Measurements from ENCODE around the gene OSBPL1A. TPM values are rescaled to one million over a fixed set of nuclear protein-coding genes. Genes with fewer than 3 reads are reported as not detected.

The OSBPL1A gene
- total and polyA plus RNA-seq, 3 donors from 2014 or later: 32.0 to 45.0 (median 43.8) TPM

- Histone ChIP-seq H3K36me3 (ENCODE audit: low read depth, missing control alignments) (no peaks in the 10 kb centered on the region), H3K9me3 (no peaks in the 10 kb centered on the region), H3K4me1 (peaks cover 3% of the 10 kb centered on the region), H3K27ac (no peak overlapping the region), H3K27me3 (no peaks in the 10 kb centered on the region), H3K4me3 (no peak overlapping the region)
- intact Hi-C loops (cut with DNase I; ENCODE audit: low total_unique reads): no loop called here
- TF ChIP-seq CTCF (IDR thresholded peaks at IDR 0.05) (no peak), POLR2A (IDR thresholded peaks at IDR 0.05) (no peak)
- DNase-seq: no peak
- WGBS, 2 donors: 59 to 88% methylated on average over 2 of the region's 2 CpGs
Observed at GRCh38 chr18:24273596-24273995, 124.0 kb downstream of the OSBPL1A start.

DNA sequence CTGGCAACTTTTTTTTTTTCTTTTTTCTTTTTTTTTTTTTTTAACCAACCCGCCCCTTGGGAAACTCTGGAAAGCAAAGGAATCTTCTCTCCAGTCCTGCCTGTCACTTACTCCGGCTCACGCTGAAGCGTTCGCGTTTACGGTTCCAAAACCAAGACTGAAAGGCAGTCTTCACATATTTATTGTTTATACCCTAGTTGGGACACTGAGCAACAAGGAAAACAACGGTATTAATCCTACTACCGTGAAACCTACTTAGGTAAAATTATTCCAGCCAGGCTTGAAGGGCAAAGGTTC is 125.4 kb downstream of the OSBPL1A start:
- WGBS, 2 donors: 1 to 2% methylated on average over 9 of the region's 9 CpGs
- no peak for DNase-seq
- H3K9me3 ChIP-seq: no peaks in the 10 kb centered on the region
- intact Hi-C loops (cut with DNase I; ENCODE audit: low total_unique reads): no loop called here
- TF ChIP-seq POLR2A (IDR thresholded peaks at IDR 0.05) (no peak), CTCF (IDR thresholded peaks at IDR 0.05) (no peak)
- no peaks in the 10 kb centered on the region for H3K36me3 ChIP-seq (ENCODE audit: low read depth, missing control alignments)
- H3K27me3 ChIP-seq: no peaks in the 10 kb centered on the region
- H3K27ac ChIP-seq: peak overlapping the region; percentile 61 to 91
- H3K4me1 ChIP-seq: peaks cover 3% of the 10 kb centered on the region
- H3K4me3 ChIP-seq: peak overlapping the region; percentile 65 to 75

DNA sequence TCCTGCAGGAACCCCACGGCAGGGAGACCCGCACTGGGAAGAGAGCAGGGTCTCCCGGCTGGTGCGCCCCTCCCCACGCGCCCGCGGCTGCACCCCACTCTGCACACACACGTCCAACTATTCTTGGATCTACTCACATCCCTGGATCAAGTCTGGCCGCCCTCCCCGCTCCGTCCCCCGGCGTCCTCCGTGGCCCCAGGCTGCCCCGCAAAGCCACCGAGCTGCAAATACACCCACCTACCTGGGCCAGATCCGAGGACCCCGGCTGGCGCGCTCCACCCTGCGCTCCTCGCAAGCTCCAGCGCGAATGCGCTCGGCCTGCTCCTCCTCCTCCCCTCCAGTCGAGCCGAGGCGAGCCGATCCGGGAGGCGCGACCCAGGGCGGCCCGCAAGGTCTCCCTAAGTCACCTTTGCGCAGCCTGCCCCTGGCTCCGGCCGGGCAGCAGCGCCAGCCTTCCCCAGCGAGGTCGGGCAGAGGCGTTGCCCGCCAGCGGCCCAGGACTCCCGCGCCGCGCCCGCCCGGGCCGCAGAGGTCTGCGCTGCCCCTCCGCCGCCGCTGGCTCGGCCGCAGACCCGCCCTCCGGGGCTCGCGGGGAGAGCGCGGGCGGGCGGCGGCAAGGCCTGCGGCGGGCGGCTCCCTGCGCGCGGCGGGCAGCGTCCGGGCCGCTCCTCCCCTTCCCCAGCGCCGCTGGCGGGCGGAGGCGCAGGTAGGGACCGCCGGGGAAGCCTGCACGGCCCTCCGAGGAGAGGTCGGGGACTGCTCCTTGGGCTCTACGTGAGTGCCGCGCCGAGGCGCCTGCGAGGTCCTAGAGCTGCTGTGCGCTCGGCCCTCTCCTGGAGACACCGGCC is 126.0 kb downstream of the OSBPL1A start:
- H3K27ac ChIP-seq: peak overlapping the region; percentile 83 to 91
- intact Hi-C loops (cut with DNase I; ENCODE audit: low total_unique reads): no loop called here
- H3K4me1 ChIP-seq: peaks cover 3% of the 10 kb centered on the region
- H3K36me3 ChIP-seq (ENCODE audit: low read depth, missing control alignments): no peaks in the 10 kb centered on the region
- TF ChIP-seq POLR2A (IDR thresholded peaks at IDR 0.05): no peak
- no peak for TF ChIP-seq CTCF (IDR thresholded peaks at IDR 0.05)
- H3K4me3 ChIP-seq: peak overlapping the region; percentile 65 to 75
- no peaks in the 10 kb centered on the region for H3K9me3 ChIP-seq
- no peaks in the 10 kb centered on the region for H3K27me3 ChIP-seq
- WGBS, 2 donors: 1 to 2% methylated on average over 30 to 74 of the region's 96 CpGs
- peak; percentile 79 for DNase-seq

GRCh38 chr18:24270937-24271380 is 126.7 kb downstream of the OSBPL1A start:
- no peaks in the 10 kb centered on the region for H3K9me3 ChIP-seq
- TF ChIP-seq POLR2A (IDR thresholded peaks at IDR 0.05) (no peak), CTCF (IDR thresholded peaks at IDR 0.05) (no peak)
- DNase-seq: no peak
- peak overlapping the region; percentile 65 to 75 for H3K4me3 ChIP-seq
- peak overlapping the region; percentile 83 to 91 for H3K27ac ChIP-seq
- intact Hi-C loops (cut with DNase I; ENCODE audit: low total_unique reads): no loop called here
- no peaks in the 10 kb centered on the region for H3K27me3 ChIP-seq
- peaks cover 3% of the 10 kb centered on the region for H3K4me1 ChIP-seq
- 9 to 10% methylated on average over 9 of the region's 9 CpGs for WGBS, 2 donors
- no peaks in the 10 kb centered on the region for H3K36me3 ChIP-seq (ENCODE audit: low read depth, missing control alignments)
